Smooth muscle cell (in vitro differentiated cells): Measurements from ENCODE around the gene SLC48A1. TPM values are rescaled to one million over a fixed set of nuclear protein-coding genes. Genes with fewer than 3 reads are reported as not detected.
"Not testable (repeated sequence)": the region's sequence is repeated elsewhere in the genome, so short reads cannot be mapped to it uniquely, and the experiment has no call there.

Experiments
- DNase-seq: peaks from one replicate; lab custom pipeline; 2025; ENCODE audit not compliant: unreplicated experiment; lab: John Stamatoyannopoulos, UW
- H2AFZ ChIP-seq: fragments of 200-600 bp; sonication (generic); 2 replicates; pipeline ENCODE4 v1.6.0; 2016; ENCODE audit warnings: antibody characterized with exemption, low read depth, mild to moderate bottlenecking
- H3F3A ChIP-seq: fragments of 200-600 bp; sonication (generic); 2 replicates; pipeline ENCODE4 v1.6.0; 2017; ENCODE audit warnings: antibody characterized with exemption, low read depth
- H3K27ac ChIP-seq: fragments of 200-600 bp; sonication (generic); 2 replicates; pipeline ENCODE4 v1.5.1; 2016; ENCODE audit warnings: low read depth, mild to moderate bottlenecking
- H3K27me3 ChIP-seq: fragments of 200-600 bp; sonication (generic); 2 replicates; pipeline ENCODE4 v1.6.1; 2016; ENCODE audit warnings: low read depth, mild to moderate bottlenecking
- H3K36me3 ChIP-seq: fragments of 200-600 bp; sonication (generic); 2 replicates; pipeline ENCODE4 v1.5.1; 2016; ENCODE audit warnings: low read depth
- H3K4me1 ChIP-seq: fragments of 200-600 bp; sonication (generic); 2 replicates; pipeline ENCODE4 v1.5.1; 2016; ENCODE audit warnings: low read depth
- H3K4me2 ChIP-seq: fragments of 200-600 bp; sonication (generic); 2 replicates; pipeline ENCODE4 v1.6.0; 2016; ENCODE audit warnings: mild to moderate bottlenecking
- H3K4me3 ChIP-seq: fragments of 200-600 bp; sonication (generic); 2 replicates; pipeline ENCODE4 v1.5.1; 2016; ENCODE audit warnings: mild to moderate bottlenecking
- H3K79me2 ChIP-seq: fragments of 200-600 bp; sonication (generic); 2 replicates; pipeline ENCODE4 v1.6.0; 2016; ENCODE audit warnings: low read depth, mild to moderate bottlenecking
- H3K9ac ChIP-seq: fragments of 200-600 bp; sonication (generic); 2 replicates; pipeline ENCODE4 v1.6.0; 2016; ENCODE audit warnings: low read depth
- H3K9me3 ChIP-seq: fragments of 200-600 bp; sonication (generic); replicated peaks from 2 replicates; pipeline ENCODE4 v1.5.1; 2016; ENCODE audit warnings: low read depth
- H4K20me1 ChIP-seq: fragments of 200-600 bp; sonication (generic); 2 replicates; pipeline ENCODE4 v1.6.0; 2016; ENCODE audit warnings: low read depth
- CTCF ChIP-seq: fragments of 200-600 bp; sonication (generic); IDR thresholded peaks from 2 replicates; pipeline ENCODE4 v1.5.1; 2017; ENCODE audit warnings: borderline replicate concordance, mild to moderate bottlenecking, antibody characterized with exemption; ENCODE audit not compliant: insufficient read depth, poor library complexity, severe bottlenecking
- WGBS: methylation state at CpG from one replicate; pipeline ENCODE4 v1.1.7; 2016; ENCODE audit warnings: low lambda C conversion rate; 5-methylcytosine and 5-hydroxymethylcytosine counted together
- polyA plus RNA-seq: library from polyadenylated mRNA; unstranded; fragments of >200 nt; fragmentation: Nextera tagmentation; extraction: Ambion mirVana; gene quantifications from 2 replicates; pipeline ENCODE4 v1.2.1, GENCODE V29; 2016
- total RNA-seq: library from RNA; depleted of rRNA; stranded (reverse); fragments of >200 nt; gene quantifications from 2 replicates; pipeline ENCODE4 v1.2.3, GENCODE V29; 2014

The SLC48A1 gene
- total and polyA plus RNA-seq, 2 experiments from 2014 or later: 6.2 to 11.4 TPM

GRCh38 chr12:47814539-47815170, 41.6 kb downstream of the SLC48A1 start:
- H3K4me2 ChIP-seq: no peak overlapping the region

GRCh38 chr12:47815447-47815846, 42.4 kb downstream of the SLC48A1 start:
- not testable (repeated sequence) for H3K4me3 ChIP-seq, H3K9me3 ChIP-seq
- peak overlapping the region; percentile 3 for H3K27ac ChIP-seq

More at GRCh38 chr12:47814539-47815170, 41.6 kb downstream of the SLC48A1 start:
- Histone ChIP-seq H3K27ac (peak overlapping the region; percentile 95), H3K4me1 (peaks cover 67% of the 10 kb centered on the region), H3K4me3 (no peak overlapping the region), H3K79me2 (peaks cover 78% of the 10 kb centered on the region), H4K20me1 (peaks cover 64% of the 10 kb centered on the region), H3K9me3 (no peaks in the 10 kb centered on the region), H3K27me3 (no peaks in the 10 kb centered on the region), H2AFZ (no peak overlapping the region), H3K36me3 (no peaks in the 10 kb centered on the region), H3K9ac (no peak overlapping the region), H3F3A (peaks cover 37% of the 10 kb centered on the region)
- 89% methylated on average over 3 of the region's 3 CpGs for WGBS
- TF ChIP-seq CTCF: no peak
- DNase-seq: no peak

GRCh38 chr12:47816403-47817271, 43.6 kb downstream of the SLC48A1 start:
- Histone ChIP-seq H3K9me3 (no peaks in the 10 kb centered on the region), H3K79me2 (peaks cover 66% of the 10 kb centered on the region), H3K4me2 (peak overlapping the region; percentile 96), H3K36me3 (no peaks in the 10 kb centered on the region), H2AFZ (no peak overlapping the region), H3F3A (peaks cover 33% of the 10 kb centered on the region), H4K20me1 (peaks cover 47% of the 10 kb centered on the region), H3K27me3 (no peaks in the 10 kb centered on the region), H3K27ac (peak overlapping the region; percentile 97), H3K4me3 (peak overlapping the region; percentile 6), H3K9ac (peak overlapping the region; percentile 30), H3K4me1 (peaks cover 59% of the 10 kb centered on the region)
- no peak for TF ChIP-seq CTCF
- no peak for DNase-seq
- 57% methylated on average over 9 of the region's 12 CpGs for WGBS

More at GRCh38 chr12:47815447-47815846, 42.4 kb downstream of the SLC48A1 start:
- H2AFZ ChIP-seq, H3K36me3 ChIP-seq, H3K9ac ChIP-seq, DNase-seq, H3K4me2 ChIP-seq, H3K27me3 ChIP-seq: not testable (repeated sequence)
- Histone ChIP-seq H3K4me1 (peaks cover 59% of the 10 kb centered on the region), H4K20me1 (peaks cover 59% of the 10 kb centered on the region), H3K79me2 (peaks cover 76% of the 10 kb centered on the region), H3F3A (peaks cover 34% of the 10 kb centered on the region)
- WGBS: 99% methylated on average over 5 of the region's 5 CpGs

GRCh38 chr12:47817272-47818006, 44.4 kb downstream of the SLC48A1 start:
- H3K27ac ChIP-seq: peak overlapping the region; percentile 97
- H3K9me3 ChIP-seq: no peaks in the 10 kb centered on the region
- no peak for TF ChIP-seq CTCF
- H3F3A ChIP-seq: peaks cover 30% of the 10 kb centered on the region
- peaks cover 60% of the 10 kb centered on the region for H3K79me2 ChIP-seq
- no peak overlapping the region for H2AFZ ChIP-seq
- peak overlapping the region; percentile 30 for H3K9ac ChIP-seq
- DNase-seq: no peak
- no peaks in the 10 kb centered on the region for H3K27me3 ChIP-seq
- peak overlapping the region; percentile 96 for H3K4me2 ChIP-seq
- H3K36me3 ChIP-seq: no peaks in the 10 kb centered on the region
- 62% methylated on average over 7 of the region's 7 CpGs for WGBS
- H3K4me3 ChIP-seq: peak overlapping the region; percentile 76
- peaks cover 41% of the 10 kb centered on the region for H4K20me1 ChIP-seq
- peaks cover 56% of the 10 kb centered on the region for H3K4me1 ChIP-seq
